ENCODE data around the gene CAMK2A.

DNA sequence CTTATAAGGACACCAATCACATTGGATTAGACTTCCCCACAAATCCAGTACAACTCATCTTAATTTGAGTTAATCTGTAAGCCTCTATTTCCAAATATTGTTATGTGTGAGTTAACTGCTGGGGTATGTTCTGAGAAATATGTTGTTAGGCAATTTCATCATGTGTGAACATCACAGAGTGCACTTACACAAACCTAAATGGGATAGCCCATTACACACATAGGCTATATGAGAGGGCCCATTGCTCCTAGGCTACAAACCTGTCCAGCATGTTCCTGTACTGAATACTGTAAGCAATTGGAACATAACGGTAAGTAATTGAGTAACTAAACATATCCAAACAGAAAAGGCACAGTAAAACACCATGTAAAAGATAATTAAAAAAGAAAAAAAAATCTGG is 32.2 kb upstream of the CAMK2A start:
- TF ChIP-seq, protein P1, sequence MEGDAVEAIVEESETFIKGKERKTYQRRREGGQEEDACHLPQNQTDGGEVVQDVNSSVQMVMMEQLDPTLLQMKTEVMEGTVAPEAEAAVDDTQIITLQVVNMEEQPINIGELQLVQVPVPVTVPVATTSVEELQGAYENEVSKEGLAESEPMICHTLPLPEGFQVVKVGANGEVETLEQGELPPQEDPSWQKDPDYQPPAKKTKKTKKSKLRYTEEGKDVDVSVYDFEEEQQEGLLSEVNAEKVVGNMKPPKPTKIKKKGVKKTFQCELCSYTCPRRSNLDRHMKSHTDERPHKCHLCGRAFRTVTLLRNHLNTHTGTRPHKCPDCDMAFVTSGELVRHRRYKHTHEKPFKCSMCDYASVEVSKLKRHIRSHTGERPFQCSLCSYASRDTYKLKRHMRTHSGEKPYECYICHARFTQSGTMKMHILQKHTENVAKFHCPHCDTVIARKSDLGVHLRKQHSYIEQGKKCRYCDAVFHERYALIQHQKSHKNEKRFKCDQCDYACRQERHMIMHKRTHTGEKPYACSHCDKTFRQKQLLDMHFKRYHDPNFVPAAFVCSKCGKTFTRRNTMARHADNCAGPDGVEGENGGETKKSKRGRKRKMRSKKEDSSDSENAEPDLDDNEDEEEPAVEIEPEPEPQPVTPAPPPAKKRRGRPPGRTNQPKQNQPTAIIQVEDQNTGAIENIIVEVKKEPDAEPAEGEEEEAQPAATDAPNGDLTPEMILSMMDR (IDR thresholded peaks at IDR 0.05; ENCODE audit: low read depth, low read length, poor library complexity, severe bottlenecking), result no peak
- TF ChIP-seq EZH2phosphoT487 (IDR thresholded peaks at IDR 0.05; ENCODE audit: borderline replicate concordance, low read length), result no peak
